ENCODE results near the gene MEGF11.

MEGF11 gene

GRCh38 chr15:66138096-66138783 lies 115.3 kb downstream of the MEGF11 start:
- DNase-seq, result no peak

DNA sequence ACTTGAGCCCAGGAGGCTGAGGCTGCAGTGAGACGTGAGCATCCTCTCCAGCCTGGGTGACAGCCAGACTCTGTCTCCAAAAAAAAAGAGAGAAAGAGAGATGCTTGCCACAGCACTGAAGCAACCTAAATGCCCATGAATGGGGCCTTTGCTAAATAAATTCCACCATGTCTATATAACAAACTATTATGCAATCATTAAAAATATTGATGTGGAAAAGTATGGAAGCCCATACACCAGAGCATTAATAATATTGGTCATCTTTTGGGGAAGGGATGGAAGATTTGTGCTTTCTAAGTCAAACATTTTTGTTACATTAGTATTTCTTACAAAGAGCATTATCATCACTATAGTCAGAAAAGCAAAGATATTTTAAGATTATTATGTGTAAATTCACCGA lies 116.6 kb downstream of the MEGF11 start:
- no peak for DNase-seq

GRCh38 chr15:66135664-66136063 lies 117.9 kb downstream of the MEGF11 start:
- DNase-seq, result no peak

GRCh38 chr15:66134284-66134683 lies 119.3 kb downstream of the MEGF11 start:
- no peak for DNase-seq

DNA sequence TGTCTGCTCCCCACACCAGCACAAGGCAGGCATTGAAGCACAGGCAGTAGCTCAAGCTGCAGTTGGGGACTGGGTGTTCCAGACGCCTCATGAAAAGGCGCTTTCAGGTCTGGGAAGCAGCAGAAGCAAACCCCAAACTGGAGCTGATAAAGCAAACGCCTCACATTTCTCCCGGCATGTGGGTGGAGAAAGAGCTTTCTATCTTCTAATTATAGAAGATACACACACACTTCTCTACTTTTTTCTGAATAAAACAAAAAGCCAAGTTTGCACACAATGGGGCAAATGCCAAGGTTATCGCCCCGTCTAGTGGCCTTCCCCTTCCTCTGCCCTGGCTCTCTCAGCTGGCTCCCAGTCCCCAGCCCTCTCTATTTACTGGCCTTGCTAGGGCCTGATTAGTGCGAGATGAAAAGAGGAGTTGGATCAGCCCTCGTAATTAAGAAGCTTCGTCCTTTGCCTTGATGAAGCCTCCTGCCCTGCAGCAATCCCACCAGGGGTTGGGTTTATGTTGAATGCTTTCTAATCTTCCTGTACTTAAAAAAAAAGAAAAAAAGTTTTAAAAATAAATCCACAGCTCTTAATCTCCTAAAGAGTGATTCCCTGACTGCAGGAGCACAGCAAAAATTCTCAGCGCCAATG lies 120.2 kb downstream of the MEGF11 start:
- DNase-seq, result no peak

DNA sequence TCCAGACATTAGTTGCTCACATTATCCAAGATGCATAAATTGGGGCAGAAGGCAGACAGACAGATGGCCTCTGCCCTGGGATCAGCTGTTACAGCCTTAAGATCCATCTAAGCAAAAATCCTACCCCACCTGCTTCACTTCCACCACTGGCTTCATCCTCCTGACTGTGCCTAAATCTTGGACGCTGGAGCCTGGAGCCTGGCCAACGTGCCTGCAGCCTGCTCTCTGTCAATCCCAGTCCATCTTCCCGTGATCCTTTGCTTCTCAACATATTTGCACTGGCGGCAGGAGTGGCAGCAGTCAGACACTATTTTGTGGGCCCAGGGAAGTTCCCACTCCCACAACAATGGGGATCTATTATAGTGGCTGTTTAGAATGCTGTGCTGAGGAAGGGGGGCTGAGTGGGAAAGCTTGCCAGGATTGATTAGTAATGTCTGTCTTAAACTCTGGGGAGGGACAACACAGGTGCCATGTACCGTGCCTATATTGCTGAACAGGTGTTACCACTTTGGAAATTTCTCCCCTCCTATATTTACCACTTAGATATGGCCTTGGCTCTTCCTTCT lies 121.2 kb downstream of the MEGF11 start:
- DNase-seq, result no peak

GRCh38 chr15:66131831-66132230 lies 121.7 kb downstream of the MEGF11 start:
- no peak for DNase-seq

DNA sequence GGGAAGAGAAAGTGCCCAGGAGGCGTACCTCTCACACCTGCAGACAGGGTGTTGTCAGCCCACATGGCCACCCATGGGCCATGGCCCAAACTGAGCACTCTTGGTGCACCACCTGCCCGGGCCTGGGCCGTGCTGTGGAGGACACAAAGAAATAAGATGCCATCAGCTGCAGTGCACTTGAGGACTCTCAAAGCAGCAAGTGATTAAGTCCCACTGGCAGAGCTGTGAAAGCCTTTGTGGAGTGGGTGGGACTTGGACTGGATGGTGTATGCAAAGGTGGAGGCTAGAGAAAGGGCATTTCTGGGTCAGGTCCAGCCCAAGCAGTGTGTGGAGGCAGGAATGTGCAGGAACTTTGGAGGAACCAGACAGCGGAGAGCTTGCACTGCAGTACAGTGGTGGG lies 122.3 kb downstream of the MEGF11 start:
- DNase-seq, result no peak

DNA sequence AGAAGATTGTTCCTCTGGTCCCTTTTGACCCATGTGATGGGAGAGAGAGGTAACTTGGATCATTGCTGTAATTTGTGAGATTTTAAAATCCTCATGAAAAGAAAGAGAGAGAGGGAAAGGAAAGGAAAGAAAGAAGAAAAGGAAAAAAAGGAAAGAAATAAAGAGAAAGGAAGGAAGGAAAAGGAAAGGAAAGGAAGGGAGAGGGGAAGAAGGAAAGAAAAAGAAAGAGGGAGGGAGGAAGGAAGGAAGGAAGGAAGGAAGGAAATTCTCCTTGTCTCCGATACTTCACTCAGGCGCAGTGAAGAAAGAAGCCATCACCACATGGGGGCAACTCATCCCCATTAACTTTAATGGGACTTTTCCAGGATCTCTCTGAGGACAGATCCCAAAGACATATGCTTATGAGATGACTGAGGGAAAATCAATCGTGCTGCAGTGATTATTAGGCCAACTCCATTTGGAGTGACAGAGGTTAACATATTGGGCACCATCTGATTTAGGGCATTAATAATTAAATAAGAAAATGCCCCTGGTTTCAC lies 123.0 kb downstream of the MEGF11 start:
- DNase-seq, result no peak

DNA sequence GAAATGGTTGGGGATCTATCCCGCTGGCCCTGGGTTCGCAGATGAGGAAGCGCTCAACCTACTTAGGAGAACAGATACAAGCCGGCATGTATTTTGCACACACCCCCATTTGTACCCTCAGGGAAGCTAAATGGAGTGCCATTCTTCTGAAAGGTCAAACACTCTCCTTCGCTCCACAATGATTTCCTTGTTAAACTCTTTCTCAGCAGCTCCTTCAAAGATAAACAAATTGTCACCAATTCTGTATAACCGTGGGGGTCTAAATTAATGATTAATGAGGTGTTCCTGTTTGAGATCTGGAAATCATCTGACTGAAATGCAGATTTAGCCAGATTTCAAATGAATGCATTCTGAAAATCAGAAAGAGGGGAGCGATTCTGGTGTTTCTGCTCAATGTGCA lies 124.0 kb downstream of the MEGF11 start:
- no peak for DNase-seq

- no peak for DNase-seq
Measured at GRCh38 chr15:66128116-66128680, 125.4 kb downstream of the MEGF11 start.

GRCh38 chr15:66126456-66126855 lies 127.1 kb downstream of the MEGF11 start:
- no peak for DNase-seq

DNA sequence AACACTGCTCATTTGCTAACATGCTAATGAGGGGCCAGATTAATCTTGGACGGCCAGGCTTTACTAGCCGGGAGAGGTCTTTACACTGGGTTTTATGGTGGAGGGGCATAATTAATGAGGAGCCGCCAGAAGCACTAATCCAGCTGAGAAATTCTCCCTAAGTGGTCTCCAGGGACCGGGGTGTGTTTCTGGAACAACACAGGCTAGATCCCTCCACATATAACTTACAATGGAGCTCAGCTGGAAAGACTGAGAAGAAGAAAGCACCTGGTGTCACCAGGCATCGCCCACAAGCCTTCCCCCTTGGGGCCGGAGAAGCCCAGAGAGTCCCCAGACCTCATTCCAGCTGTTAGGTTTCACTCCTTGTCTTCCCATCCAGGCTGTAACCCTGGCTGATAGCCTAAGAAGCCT lies 127.5 kb downstream of the MEGF11 start:
- DNase-seq, result no peak

DNA sequence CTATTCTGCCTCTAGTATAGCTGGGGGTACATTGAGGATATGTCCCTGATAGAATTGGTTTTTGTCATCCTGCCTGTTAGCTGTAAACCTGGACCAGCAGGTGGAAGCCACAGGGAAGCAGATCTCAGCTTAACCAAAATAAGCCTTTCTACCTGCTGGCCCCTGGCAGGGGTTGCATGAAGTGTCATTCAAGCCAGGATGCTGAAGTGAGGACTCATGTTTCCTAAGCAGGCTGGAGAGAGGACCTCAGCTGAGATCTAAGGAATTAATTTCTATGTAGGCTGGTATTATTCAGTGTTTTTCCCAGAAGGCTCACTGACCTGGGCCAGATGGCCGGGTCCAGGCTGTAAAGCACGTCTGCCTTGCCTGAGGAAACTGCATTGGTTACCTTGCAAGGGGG lies 128.9 kb downstream of the MEGF11 start:
- no peak for DNase-seq

- DNase-seq, result no peak
Measured at GRCh38 chr15:66123799-66124198, 129.8 kb downstream of the MEGF11 start.

DNA sequence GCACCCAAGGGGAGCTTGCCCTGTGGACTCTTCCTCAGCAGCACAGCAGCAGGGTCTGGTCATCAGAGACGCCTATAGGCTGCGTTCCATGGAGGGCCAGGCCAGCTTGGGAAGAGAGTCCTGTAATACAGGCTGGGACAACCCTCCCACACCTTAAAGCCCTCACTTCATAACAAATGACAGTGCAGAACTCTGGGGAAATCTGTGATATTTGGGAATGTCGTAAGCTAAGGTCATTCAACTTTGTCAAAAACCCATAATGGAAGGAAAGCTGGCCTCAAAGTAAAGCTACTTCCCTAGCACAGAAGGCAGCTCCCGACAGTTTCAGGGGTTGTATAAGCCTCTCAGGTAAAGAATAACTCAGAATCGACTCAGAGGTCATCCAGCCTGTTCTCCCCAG lies 133.1 kb downstream of the MEGF11 start:
- no peak for DNase-seq

- DNase-seq, result no peak
Measured at GRCh38 chr15:66117841-66118240, 135.7 kb downstream of the MEGF11 start.

DNA sequence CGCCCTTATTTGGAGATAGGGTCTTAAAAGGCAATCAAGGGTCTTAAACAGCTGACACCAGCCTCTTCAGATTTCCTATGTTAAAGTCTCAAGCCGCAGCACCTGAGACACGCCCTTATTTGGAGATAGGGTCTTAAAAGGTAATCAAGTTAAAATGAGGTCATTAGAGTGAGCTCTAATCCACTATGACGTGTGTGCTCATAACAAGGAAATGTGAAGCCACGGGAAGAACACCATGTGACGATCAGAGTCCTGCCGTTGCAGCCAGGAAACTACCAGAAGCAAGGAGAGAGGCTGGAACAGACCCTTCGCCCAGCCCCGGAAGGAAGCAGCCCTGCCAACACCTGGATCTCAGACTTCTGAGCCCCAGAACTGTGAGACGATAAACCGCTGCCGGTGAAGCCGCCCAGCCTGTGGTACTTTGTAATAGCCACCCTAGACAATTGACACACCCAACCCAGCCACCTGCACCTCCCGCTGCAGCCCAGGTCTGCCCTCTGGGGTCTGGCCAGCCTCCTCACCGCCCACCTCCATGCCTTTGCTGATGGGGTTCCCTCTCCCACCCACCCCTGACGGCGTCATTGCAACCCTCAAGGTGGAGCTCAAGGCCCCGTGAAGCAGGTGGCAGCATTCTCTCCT lies 137.9 kb downstream of the MEGF11 start:
- DNase-seq, result no peak

DNA sequence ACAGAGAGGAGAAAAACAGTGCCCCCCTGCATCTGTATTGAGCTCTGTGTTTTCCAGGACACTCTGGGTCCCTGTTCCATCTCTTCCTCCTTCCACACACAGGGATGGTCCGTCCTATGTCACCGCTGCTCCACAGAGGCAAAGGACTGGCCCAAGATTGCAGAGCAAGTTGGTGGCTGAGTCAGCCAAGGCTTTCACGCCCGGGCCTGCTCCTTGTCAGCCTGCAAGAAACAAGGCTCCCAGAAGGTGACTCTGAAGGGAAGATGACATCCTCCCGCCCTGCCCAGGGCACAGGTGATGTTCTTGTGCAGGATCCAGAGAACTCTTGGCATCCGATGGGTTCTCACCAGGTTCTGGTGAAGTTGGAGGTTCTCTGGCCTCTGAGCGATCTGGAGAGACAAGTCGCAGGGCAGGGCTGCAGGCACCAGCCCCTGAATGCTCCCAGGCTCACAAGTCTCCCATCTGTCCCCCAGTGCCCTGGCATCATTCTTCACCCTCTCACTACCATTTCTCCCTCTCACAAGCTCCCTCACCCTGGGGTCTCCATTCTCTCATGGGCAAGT lies 138.6 kb downstream of the MEGF11 start:
- no peak for DNase-seq

DNA sequence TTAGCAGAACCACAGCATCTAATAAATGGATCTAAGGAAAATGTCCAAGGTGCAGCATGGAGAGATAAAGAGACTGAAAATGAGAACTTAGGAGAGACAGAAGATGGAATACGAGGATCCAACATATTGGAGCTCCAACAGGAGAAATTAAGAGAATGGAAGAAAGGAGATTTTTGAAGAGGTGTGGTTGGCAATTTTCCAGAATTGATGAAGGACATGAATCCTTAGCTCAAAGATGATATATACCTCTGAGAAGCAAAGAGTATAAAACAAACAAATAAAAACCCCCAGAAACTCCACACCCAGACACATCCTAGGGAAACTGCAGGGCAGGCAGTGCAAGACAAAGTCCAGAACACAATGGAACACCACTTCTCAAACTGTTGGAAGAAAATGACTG lies 141.2 kb downstream of the MEGF11 start:
- no peak for DNase-seq

DNA sequence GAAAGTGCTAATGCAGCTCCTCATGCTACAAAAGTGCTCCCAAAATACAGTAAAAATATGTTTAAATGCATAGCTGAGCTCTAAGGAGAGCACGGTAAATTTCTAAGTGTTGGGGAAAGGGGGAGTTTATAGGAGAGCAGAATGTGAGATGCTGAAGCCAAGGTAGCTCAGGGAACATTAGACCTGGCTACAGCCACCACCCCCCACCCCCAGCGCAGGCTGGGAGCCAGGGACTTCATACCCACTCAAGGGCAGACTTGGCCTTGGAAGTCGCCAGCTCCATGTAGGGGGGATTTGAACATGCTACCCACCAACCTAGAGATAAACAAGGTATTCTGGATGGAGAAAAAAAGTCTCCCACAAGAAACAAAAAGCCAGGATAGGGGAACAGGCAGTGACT lies 142.2 kb downstream of the MEGF11 start:
- no peak for DNase-seq

DNA sequence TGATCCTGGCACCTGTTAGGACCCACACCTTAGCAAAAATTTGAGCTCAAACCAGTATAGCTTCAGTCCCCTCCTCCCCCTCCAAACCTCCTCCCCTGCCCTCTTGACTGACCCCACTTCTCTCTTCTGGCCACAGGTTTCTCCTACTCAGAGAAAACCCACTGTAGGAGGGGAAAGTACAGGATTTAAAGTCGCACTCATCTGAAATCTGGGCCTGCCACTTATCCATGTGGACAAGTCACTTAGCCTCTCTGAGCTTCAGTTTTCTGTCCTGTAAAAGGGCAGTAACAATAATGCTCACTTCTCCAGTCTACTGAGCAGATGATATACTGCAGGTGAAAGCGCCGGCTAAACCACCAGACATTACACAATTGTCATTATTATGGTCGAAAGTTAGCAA lies 142.7 kb downstream of the MEGF11 start:
- no peak for DNase-seq

- no peak for DNase-seq
Measured at GRCh38 chr15:66109826-66110225, 143.7 kb downstream of the MEGF11 start.
